KOPT-K1 (cell line): ENCODE results near the gene ABCC11.
"Not testable (repeated sequence)": the region's sequence is repeated elsewhere in the genome, so short reads cannot be mapped to it uniquely, and the experiment has no call there.

Experiments used
- H3K27ac ChIP-seq: fragments of 200-600 bp; sonication (generic); 2 replicates; pipeline ENCODE4 v1.5.1; 2016; ENCODE audit warnings: antibody characterized with exemption, mild to moderate bottlenecking, low read depth, low read length; ENCODE audit not compliant: poor library complexity, severe bottlenecking
- H3K36me3 ChIP-seq: fragments of 200-600 bp; sonication (generic); 2 replicates; pipeline ENCODE4 v1.5.1; 2017; ENCODE audit warnings: antibody characterized with exemption, mild to moderate bottlenecking, low read length, moderate library complexity; ENCODE audit not compliant: insufficient read depth
- H3K9me3 ChIP-seq: fragments of 200-600 bp; sonication (generic); 2 replicates; pipeline ENCODE4 v1.5.1; 2017; ENCODE audit warnings: antibody characterized with exemption, low read length, mild to moderate bottlenecking; ENCODE audit not compliant: insufficient read depth, poor library complexity, severe bottlenecking

Gene ABCC11

DNA sequence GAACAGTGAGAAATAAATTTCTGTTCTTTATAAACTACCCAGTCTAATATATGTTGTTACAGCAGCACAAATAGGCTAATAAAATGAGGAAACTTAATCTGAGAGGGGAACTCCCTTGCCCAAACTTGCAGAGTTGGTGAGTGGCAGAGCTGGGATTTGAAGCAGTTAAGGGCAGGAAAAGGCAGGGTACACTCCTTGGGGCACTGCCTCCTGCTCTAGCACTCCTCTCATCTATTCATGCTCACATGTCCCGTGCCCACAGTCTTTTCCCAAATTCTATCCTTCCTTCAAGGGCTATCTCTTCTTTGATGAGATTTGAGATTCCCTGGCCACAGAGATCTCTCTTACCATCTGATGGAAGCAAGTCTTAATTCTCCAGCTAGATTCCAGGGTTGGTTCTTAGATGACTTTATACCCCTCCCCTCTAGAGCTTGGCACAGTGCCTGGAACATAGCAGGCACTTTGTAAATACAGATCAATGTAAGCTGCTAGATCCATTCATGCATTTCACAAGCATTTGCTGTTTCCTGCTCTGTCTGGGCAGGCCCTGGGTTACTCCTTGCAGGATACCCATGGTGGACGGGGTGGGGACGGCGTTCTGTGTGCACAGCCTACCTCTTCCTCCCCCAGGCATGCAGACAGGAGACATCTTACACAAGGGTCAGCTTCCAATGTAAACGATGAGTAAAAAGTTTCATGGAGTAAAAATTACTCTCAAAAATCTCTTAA, 52.3 kb downstream of the ABCC11 start:
- Histone ChIP-seq H3K27ac (no peak overlapping the region), H3K36me3 (no peaks in the 10 kb centered on the region), H3K9me3 (no peaks in the 10 kb centered on the region)

DNA sequence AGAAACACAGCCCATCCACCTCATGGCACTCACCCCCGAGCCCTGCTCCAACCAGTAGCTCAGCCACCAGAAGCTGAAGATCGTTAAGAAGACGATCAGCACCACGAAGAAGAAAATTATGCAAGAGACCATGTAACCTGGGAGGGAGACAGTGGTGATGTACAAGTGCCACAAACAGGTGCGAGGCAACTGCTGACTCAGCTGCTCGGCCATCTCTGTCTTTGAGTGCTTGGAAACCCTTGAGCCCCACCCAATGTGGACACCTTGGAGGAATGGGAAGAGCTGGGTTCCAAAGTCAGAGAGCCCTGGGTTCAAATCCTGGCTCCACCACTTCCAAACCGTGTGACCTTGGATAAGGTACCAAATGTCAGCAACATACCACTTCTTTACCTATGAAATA, 53.5 kb downstream of the ABCC11 start:
- Histone ChIP-seq H3K27ac (no peak overlapping the region), H3K9me3 (no peaks in the 10 kb centered on the region), H3K36me3 (no peaks in the 10 kb centered on the region)

DNA sequence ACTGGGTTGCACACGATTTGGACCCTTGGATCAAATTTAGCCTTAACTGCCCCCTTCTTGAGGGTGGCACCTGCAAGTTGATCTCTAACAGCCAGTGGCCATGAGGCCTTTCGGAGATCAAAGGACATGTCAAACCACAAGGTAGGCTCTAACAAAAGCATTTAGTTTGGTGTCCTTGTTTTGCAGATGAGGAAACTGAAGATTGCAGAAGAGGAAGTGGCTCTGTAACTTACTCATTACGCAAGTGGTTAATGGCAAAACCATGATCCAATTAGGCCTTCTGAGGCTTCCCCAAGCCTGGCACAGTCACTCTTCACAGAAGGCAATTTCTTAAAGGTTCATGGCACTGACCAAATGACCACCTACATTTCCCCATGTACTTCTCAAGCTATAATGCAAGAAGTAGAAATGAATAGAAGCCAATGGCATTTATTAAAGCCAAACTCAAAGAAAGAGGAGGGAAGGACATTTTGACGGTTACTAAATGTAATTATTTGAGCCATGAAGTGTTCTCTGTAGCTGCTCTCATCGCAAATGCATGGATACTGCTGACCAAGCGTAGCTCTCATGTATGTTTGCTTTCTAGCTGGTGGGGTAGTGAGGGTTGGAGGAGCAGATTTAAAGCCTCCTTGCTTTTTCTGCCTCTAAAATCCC, 58.8 kb downstream of the ABCC11 start:
- Histone ChIP-seq H3K9me3 (no peaks in the 10 kb centered on the region), H3K27ac (no peak overlapping the region), H3K36me3 (no peaks in the 10 kb centered on the region)

DNA sequence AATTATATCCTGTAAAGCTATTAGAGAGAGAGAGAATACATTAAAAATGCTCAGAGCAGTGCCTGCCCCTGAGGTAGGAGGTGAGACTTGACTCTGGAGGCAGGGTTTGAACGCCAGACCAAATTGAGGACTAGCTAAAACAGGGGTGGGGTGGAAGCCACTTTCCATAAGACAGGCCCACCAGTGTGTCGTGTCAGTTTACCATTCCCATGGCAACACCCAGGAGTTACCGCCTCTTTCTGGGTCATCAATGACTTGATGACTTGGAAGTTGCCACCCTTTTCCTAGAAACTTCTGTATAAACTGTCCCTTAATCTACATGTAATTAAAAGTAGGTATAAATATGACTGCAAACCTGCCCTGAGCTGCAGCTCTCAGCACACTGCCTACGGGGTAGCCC, 59.6 kb downstream of the ABCC11 start:
- Histone ChIP-seq H3K36me3 (no peaks in the 10 kb centered on the region), H3K9me3 (no peaks in the 10 kb centered on the region), H3K27ac (no peak overlapping the region)

DNA sequence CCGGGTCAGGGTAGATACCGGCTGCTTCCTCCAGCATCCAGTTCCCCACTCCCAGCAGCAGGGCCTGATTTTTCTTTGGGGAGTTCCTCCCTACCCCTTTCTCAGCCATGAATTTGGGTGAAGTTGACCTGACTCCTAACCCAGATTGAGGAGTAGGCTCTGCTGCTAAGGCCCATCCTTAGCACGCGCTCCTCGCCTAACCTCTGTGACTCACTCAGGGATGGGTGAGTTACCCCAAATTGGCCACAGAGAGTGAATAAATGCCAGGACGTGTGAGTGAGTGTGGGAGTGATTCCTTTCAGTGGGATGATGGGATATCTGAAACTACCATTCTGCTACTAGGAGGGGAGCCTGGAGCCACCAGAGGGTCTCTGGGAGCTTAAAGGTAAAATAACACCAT, 62.7 kb downstream of the ABCC11 start:
- Histone ChIP-seq H3K27ac (no peak overlapping the region), H3K9me3 (peaks cover 5% of the 10 kb centered on the region), H3K36me3 (no peaks in the 10 kb centered on the region)

DNA sequence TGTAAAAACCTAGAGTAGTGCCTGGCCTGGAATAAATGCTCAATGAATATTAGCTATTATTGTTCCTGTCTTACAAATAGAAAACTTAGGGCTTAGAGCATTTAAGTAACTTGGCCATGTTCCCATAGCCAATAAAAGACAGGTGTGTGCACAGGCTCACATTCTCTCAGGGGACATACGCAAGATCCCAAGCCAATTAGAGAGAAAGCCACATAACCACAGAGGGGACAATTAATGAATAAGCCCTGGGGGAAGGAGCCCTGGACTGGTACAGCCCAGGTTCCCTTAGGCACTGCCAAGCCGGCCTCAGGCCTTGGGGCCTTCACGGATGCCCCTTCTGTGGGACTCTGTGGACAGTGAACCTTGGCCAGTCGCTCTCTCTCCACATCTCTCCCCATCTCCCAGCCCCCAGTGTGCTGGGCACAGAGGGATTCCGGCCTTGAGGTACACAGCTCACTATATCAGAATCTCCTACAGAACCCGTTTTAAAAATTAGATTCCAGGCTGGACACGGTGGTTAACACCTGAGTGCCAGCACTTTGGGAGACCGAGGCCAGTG, 64.3 kb downstream of the ABCC11 start:
- Histone ChIP-seq H3K9me3 (peaks cover 5% of the 10 kb centered on the region), H3K27ac (no peak overlapping the region), H3K36me3 (no peaks in the 10 kb centered on the region)

DNA sequence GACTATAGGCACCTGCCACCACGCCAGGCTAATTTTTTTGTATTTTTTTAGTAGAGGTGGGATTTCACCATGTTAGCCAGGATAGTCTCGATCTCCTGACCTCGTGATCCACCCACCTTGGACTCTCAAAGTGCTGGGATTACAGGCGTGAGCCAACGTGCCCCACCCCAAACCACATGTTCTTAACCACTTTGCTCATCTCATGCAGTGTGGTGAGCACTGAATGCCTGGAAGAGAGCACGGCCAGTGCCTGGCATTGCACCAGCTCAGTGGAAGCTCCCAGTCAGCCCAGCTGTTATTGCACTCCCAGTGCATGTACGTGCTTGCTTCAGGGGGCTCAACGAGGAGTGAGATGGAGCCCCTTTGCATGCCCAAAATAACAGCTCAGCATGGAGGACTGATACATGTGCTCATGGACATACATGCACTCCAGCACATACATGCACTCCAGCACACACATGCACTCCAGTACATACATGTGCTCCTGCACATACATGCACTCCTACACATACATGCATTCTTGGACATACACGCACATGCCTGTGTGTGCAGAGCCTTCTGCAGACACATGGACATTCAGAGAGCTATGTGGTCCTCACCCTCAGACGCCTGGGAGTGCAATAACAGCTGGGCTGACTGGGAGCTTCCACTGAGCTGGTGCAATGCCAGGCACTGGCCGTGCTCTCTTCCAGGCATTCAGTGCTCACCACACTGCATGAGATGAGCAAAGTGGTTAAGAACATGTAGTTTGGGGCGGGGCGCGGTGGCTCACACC, 65.4 kb downstream of the ABCC11 start:
- H3K9me3 ChIP-seq, result not testable (repeated sequence)

DNA sequence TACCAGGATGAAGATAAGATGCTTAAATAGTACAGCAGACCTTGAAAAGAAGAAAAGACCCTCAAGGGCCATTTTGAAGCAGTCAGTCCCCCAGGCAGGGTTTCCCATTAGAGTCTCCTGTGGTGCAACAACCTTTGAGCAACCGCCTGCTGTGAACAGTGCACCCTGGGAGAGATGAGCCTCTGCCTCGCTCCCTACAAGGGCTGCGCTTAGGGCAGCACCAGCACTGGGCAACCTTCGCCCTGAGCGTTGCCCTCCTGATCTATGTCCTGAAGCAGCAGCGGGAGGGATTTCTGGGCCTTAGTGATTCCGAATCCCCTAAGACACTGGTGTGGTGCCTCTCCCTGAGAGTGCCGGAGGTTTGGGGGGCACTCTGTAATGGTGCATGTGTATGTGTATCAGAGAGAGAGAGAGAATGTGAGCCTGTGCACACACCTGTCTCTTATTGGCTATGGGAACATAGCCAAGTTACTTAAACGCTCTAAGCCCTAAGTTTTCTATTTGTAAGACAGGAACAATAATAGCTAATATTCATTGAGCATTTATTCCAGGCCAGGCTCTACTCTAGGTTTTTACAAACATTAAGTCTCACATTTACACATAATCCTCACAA, 66.4 kb downstream of the ABCC11 start:
- Histone ChIP-seq H3K36me3 (no peaks in the 10 kb centered on the region), H3K9me3 (peaks cover 5% of the 10 kb centered on the region), H3K27ac (no peak overlapping the region)

More for the DNA sequence above, 65.4 kb downstream of the ABCC11 start:
- not testable (repeated sequence) for H3K36me3 ChIP-seq, H3K27ac ChIP-seq

DNA sequence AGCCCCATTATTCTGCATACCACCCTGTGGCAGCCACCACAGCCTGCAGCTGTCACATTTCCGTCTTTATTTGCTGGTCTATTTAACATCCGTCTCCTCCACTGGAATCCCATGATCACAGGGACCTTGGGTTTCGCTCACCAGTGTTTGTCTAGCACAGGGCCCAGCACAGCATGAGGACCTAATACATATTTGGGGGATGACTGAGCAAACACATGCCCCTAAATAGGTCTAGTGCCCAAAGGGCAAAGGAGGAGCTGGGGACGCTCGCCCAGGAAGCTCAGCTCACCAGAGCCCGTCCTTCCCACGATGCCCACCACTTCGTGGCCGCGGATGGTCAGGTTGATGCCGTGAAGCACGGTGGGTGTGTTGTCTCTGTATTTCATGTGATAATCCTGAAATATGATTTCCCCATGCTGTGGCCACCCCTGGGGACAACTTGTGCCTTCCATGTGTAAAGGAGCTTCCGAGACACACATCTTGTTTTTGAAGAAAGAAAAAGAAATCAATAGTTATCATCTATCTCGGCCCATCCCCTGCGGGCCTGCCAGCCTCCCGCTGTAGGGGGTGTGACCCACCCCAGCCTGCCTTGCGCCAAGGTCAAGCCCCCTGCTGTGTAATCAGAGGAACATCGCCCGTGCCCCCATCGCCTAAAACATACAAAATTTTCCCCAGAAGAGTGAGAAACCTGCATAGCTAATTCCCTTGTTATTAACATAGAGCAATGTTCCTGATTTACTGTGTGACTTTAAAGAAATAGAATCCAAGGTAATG, 70.5 kb downstream of the ABCC11 start:
- H3K9me3 ChIP-seq, result peaks cover 5% of the 10 kb centered on the region
- no peaks in the 10 kb centered on the region for H3K36me3 ChIP-seq
- no peak overlapping the region for H3K27ac ChIP-seq

DNA sequence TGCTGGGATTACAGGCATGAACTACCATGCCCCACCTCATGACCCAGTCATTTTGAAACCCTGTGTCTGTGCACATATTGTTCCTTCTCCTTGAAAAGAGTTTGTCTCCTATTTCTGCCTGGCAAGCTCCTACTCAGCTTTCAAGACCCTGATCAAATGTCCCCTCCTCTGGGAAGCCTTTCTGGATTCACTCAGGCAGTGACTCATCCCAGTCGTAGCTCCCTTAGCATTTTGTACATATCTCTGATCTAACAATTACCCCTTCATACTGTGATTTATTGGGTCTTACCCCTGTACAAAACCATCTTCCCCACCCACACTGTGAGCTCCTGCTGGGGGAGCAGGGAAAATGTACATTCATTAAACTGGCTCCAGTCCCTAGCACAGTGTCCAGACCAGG, 73.5 kb downstream of the ABCC11 start:
- no peak overlapping the region for H3K27ac ChIP-seq
- no peaks in the 10 kb centered on the region for H3K9me3 ChIP-seq
- no peaks in the 10 kb centered on the region for H3K36me3 ChIP-seq

DNA sequence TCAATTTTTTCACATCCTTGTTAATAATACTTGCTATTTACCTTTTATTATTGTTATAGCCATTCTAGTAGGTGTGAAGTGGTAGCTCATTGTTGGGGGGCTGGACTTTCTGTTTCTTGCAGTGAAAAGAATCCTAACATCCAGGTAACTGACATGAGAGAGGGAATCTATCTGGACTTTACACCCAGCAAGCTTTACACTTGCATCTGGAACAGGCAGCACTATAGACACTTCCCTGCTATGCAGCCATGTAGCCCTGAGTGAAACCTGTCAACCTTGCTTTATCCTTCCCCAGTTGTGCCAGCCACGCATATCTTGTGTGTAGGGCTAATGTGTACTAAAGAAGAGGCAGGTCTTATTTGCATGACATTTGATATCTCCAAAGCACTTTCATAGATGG, 74.7 kb downstream of the ABCC11 start:
- H3K27ac ChIP-seq, result no peak overlapping the region
- no peaks in the 10 kb centered on the region for H3K9me3 ChIP-seq
- H3K36me3 ChIP-seq, result no peaks in the 10 kb centered on the region

DNA sequence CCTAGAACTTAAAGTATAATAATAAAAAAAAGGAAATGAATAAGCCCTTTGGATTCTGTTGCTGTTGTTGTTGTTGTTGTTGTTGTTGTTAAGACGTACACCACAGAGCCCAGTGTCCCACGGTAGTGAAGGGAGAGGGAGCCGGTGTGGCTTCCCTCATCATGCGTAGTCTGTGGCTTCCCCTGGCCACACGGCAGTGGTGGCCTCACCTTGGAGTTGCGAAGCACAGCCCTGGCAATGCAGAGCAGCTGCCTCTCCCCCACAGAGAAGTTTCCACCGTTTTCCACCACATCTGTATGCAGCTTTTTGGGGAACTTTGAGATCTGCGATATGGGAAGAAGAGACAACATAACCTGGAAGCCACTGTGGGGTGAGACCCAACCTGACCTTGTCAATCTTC, 77.4 kb downstream of the ABCC11 start:
- H3K9me3 ChIP-seq, result no peaks in the 10 kb centered on the region
- H3K27ac ChIP-seq, result no peak overlapping the region
- H3K36me3 ChIP-seq, result no peaks in the 10 kb centered on the region

DNA sequence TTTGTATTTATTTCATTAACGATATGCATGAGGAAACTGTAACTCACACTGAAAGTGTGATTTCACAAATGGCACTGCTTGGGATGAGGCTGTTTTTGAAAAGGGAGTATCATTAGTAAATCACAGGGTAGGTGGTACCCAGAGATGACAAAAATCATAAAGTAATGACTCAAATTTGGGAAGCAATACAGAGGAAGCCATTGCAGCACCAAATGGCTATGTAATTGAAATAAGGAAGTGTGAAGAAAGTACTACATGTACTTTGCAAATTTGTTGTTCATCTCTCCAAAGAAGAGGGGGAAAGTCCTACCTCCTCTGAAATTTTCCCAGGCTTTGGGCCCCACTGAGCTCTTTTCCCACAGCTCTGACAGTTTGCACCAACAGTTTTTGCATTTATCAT, 79.3 kb downstream of the ABCC11 start:
- Histone ChIP-seq H3K36me3 (no peaks in the 10 kb centered on the region), H3K9me3 (no peaks in the 10 kb centered on the region), H3K27ac (no peak overlapping the region)

DNA sequence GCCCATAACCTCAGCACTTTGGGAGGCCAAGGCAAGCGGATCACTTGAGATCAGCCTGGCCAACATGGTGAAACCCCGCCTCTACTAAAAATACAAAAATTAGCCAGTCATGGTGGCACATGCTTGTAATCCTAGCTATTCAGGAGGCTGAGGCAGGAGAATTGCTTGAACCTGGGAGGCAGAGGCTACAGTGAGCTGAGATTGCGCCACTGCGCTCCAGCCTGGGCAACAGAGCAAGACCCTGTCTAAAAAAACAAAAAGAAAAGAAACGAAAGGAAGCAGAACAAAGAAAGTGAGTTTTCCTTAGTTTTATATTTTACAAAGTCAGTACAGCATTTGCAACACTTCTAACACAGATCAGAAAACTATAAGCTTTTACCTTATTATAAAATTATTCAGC, 80.7 kb downstream of the ABCC11 start:
- H3K9me3 ChIP-seq, H3K36me3 ChIP-seq, H3K27ac ChIP-seq: not testable (repeated sequence)
